Measurements from ENCODE around the gene FGFRL1. TPM values are rescaled to one million over a fixed set of nuclear protein-coding genes. Genes with fewer than 3 reads are reported as not detected.

FGFRL1 gene
- total and polyA plus RNA-seq, 8 donors, result 15.4 to 42.8 (median 31.1) TPM

GRCh38 chr4:1043162-1043561, 31.7 kb downstream of the FGFRL1 start:
- Histone ChIP-seq H3K9me3 (no peaks in the 10 kb centered on the region), H3K4me1 (peaks cover 4 to 20% (median 5%) of the 10 kb centered on the region in 3 donors), H3K36me3 (no peaks in the 10 kb centered on the region), H3K4me3 (no peak overlapping the region), H3K27ac (no peak overlapping the region), H3K27me3 (no peaks in the 10 kb centered on the region)
- ATAC-seq (no peak), DNase-seq (no peak), FAIRE-seq (no peak)
- TF ChIP-seq CTCF (IDR thresholded peaks at IDR 0.05), result no peak
- WGBS, 2 donors, result 59 to 68% methylated on average over 7 of the region's 7 CpGs
- intact Hi-C loops (cut with DNase I), result no loop called here

GRCh38 chr4:1043651-1044468, 32.4 kb downstream of the FGFRL1 start:
- intact Hi-C loops (cut with DNase I), result no loop called here
- 36 to 50% methylated on average over 36 of the region's 36 CpGs for WGBS, 2 donors
- H3K36me3 ChIP-seq, result no peaks in the 10 kb centered on the region
- TF ChIP-seq CTCF (IDR thresholded peaks at IDR 0.05), result no peak
- ATAC-seq, result peak; percentile 21 to 66 (median 40)
- no peak for FAIRE-seq
- H3K27me3 ChIP-seq, result no peaks in the 10 kb centered on the region
- H3K27ac ChIP-seq, result peak overlapping the region in 1 of 4 donors; percentile 17
- DNase-seq, result peak; percentile 63 to 86 (median 76)
- H3K4me3 ChIP-seq, result no peak overlapping the region
- peaks cover 4 to 20% (median 5%) of the 10 kb centered on the region in 3 donors for H3K4me1 ChIP-seq
- no peaks in the 10 kb centered on the region for H3K9me3 ChIP-seq

GRCh38 chr4:1044469-1045192, 33.2 kb downstream of the FGFRL1 start:
- 84 to 92% methylated on average over 12 of the region's 12 CpGs for WGBS, 2 donors

GRCh38 chr4:1045193-1045594, 33.8 kb downstream of the FGFRL1 start:
- Histone ChIP-seq H3K4me3 (no peak overlapping the region), H3K9me3 (no peaks in the 10 kb centered on the region), H3K27me3 (no peaks in the 10 kb centered on the region), H3K27ac (no peak overlapping the region), H3K4me1 (peaks cover 0 to 11% (median 5%) of the 10 kb centered on the region in 3 donors), H3K36me3 (no peaks in the 10 kb centered on the region)
- FAIRE-seq, result no peak
- DNase-seq, result peak in 5 of 6 donors; percentile 7 to 75 (median 47)
- 47 to 48% methylated on average over 14 of the region's 14 CpGs for WGBS, 2 donors
- intact Hi-C loops (cut with DNase I), result no loop called here
- TF ChIP-seq CTCF (IDR thresholded peaks at IDR 0.05), result no peak
- peak in 1 of 4 donors; percentile 19 for ATAC-seq

More at GRCh38 chr4:1044469-1045192, 33.2 kb downstream of the FGFRL1 start:
- Histone ChIP-seq H3K36me3 (no peaks in the 10 kb centered on the region), H3K27ac (no peak overlapping the region), H3K27me3 (no peaks in the 10 kb centered on the region), H3K4me1 (peaks cover 4 to 15% (median 5%) of the 10 kb centered on the region in 3 donors), H3K9me3 (no peaks in the 10 kb centered on the region), H3K4me3 (no peak overlapping the region)
- TF ChIP-seq CTCF (IDR thresholded peaks at IDR 0.05), result no peak
- no peak for ATAC-seq
- FAIRE-seq, result no peak
- intact Hi-C loops (cut with DNase I), result no loop called here
- peak in 4 of 6 donors; percentile 2 to 65 (median 33) for DNase-seq
